Activated CD4-positive, CD25-positive, alpha-beta regulatory T cell treated with anti-CD3 and anti-CD28 coated beads, Interleukin-2, amount 50 U/mL, for 16 hours (primary cell): ENCODE measurements around the gene BLNK.

ENCODE experiments used
- DNase-seq: peaks from one replicate; pipeline ENCODE4 v3.0.0-alpha.2; 2020; ENCODE audit warnings: low read depth, low spot score

BLNK gene

DNA sequence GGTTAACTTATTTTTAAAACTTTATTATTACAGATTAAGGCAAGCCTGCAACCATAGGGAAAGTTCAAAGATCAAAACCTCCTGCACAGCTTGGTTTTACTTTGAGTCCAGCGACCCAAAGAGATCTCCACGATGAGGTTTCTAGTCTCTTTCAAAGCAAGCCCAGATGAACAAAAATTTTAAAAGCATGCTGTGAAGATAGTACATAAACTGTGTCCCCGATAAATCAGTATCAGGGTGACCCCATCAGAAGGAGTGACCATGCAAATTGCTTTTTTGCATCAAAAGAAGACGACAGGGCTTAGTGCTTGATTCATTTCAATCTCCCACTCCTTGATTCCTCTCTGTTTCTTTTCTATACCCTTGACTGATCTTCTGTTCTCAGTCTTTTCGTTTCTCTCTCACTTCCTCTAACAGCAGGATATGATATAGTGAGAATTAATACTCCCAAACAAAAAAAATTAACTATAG is 16.8 kb upstream of the BLNK start:
- DNase-seq, result no peak

DNA sequence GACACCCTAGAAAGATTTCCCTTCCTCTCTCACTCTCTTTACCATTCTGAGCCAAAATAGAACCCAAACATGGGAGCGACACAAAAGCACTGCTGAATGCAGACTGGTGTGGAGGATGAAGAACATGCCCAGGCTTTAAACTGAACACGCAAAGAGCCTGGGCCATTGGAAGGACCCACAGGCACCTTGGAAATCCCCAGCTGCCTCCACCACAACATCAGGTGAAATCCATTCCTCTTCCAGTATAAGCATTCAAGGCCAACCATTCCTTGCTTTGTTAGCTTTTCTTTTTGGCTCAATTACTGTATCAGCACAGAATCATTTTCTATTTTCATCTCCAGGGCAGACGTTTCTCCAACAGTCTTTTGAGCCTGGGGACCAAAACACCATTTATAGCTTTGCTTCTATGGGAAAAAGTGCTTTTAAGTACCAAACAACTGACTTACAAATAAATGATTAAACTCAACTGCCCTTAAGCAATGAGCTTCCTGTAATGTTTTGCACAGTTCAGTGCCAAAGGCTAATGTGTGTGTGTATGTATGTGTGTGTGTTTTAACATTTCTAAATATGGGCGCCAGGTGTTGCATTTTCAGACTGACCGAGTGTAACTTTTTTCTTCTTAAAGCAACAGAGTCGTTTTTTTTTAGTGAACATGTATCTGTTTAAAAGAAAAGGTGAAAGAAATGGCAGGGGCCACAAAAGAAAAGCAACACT is 16.2 kb upstream of the BLNK start:
- DNase-seq, result no peak

GRCh38 chr10:96285331-96285752 is 14.0 kb upstream of the BLNK start:
- no peak for DNase-seq

DNA sequence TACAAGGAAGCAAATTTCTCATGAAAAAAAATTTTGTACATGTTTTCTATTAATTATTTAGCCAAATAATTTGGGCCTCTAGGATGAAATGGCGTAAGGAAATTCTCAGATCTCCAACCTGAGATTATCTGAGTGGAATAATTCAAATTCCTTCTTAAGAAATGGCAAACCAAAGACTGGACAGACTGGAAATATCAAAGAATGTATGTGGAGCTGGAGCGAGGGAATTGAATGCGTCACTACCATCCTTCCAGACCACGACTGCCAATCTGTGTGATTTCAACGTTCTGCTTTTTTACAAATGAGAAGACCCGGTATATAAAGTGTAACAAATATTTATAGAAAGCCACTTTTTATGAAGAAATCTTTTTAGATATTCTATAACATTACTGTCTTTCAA is 12.4 kb upstream of the BLNK start:
- DNase-seq, result no peak

DNA sequence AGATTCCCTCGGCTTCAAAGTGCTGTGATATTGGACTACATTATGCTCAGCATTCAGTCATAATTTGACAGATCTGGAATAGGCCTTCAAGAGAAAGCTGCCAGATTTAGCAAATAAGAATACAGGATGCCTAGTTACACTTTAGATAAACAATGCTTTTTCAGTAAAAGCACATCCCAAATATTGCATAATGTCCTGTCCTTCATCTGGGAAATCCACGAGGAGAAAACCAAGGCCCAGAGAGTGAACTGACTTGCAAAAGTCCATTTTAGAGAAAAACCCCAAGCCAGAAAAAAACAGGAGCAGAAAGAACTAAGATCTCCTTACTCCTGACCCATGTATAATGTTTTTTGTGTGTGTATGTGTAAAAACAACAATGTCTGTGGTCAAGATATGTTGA is 12.0 kb upstream of the BLNK start:
- DNase-seq, result no peak

- no peak for DNase-seq
These were observed 10.2 kb upstream of the BLNK start for GRCh38 chr10:96281444-96282029.

GRCh38 chr10:96280859-96281258 is 9.5 kb upstream of the BLNK start:
- DNase-seq, result no peak

- DNase-seq, result no peak
These were observed 7.8 kb upstream of the BLNK start for GRCh38 chr10:96279191-96279641.

DNA sequence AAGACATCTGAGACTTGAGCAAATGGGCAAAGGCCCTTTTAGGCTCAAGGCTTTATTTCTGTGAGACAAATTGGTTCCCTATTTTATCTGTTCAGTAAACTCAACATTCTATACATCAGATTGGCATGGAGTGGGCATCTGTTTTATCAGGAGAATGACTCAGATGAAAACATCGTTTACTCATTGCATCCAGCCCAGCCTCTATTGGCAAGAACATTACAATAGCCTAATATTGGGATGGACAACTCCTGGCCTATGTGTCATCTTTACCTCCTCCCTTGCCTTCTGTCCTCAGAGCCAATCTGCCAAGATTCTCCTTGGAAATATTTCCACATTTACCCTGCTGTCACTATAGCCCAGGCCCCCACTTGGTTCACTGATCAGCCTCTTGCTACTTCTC is 5.5 kb upstream of the BLNK start:
- DNase-seq, result no peak

DNA sequence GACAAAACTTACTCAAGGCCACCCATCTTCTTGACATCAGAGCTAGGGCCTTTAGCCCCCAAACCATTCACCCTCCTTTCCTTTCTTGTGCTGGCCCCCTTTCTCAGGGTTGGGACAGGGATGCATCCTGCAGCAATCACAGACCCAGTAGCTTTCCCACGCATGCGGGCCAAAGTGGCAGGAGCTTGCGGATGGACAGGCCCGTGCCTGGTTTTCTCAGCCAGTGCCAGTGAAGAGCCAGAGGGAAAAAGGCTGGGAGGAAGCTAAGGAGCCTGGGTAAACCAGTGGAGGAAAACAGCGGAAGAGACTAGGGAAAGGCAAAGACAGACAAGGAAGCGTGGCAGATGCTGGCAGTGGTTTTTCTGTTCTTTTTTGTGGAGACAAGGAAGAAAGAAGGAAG is 5.1 kb upstream of the BLNK start:
- DNase-seq, result no peak

- DNase-seq, result no peak
These were observed 4.5 kb upstream of the BLNK start for GRCh38 chr10:96275685-96276418.

DNA sequence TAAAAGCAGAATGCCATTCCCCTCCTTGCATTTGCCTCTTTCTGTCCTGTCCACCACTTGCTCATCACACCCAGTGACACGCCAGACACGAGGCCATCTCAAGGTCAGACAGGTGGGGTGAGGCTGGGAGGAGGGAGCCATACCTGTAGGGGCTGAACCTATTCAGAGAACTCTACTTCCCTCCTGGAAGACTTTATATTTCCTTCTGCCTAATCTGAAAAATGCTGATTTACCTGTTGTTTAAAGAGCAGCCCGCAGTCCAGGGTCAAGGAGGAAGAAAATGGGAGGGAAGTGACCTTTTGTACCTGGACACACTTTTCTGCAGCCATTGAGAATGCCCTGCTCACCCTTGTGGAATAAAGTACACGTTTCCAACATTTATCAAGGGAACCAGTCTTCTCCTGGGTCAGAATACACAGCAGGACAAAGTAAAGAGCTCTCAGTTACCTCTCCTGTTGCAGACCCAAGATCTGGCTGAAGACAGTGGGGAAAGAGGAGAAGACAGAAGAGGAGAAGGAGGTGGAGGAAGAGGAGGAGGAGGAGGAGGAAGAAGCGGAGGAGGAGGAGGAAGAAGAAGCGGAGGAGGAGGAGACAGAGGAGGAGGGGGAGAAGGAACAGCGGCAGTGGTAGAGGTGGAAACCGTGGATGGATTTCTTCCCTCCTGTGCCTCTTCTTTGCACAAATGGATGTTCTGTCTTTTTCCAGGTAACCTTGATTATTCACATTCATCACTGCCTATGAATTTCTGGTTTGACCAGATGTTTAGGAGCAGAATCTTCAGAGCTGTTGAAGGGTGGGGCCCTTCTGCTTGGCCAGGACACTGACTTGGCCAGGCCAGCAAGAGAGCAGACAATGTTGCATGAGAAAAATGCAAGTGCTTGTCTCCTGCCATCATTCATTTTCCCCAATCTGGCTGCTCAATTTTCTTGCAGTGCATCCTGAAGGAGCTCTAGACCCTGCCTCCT is 1.2 kb upstream of the BLNK start:
- no peak for DNase-seq

GRCh38 chr10:96270571-96270970 is 798 bp downstream of the BLNK start:
- no peak for DNase-seq

DNA sequence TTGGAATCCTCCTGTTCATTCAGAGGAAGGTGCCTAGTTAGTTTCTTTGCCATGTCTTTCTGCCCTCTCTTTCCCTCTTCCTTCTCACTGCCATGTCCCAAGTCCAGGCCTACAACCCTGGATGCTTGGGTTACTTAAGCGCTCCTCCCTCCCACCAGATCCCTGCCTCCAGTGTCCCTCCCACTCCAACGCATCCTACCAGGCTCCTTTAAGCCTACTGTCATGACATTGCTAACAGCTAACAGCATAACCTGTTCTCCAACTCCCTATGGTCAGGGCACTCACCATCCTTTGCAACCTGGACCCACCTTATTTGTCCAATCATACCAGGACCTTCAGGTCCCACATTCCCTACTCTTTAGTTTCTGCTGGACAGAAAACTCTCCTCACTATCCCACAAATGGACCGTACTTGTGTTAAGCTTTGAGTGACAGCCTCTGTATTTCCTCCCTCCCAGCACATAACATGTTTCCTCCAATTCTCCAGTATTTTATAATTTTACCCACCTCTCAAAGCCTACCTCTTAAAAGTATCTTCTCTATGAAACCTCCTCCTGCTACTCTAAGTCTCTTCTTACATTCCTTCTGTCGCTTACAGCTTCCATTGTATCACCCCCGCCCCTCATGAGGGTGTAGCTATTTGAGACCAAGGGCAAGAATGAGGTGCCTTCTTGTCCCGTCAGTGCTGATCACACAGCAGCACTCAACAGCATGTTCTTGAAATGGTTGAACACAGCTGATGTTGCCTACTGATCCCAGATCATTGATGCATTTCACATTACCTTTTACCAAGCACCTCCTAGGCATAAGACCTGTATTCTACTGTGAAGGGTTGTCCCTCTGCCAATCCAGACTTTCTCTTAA is 1.7 kb downstream of the BLNK start:
- DNase-seq, result no peak

DNA sequence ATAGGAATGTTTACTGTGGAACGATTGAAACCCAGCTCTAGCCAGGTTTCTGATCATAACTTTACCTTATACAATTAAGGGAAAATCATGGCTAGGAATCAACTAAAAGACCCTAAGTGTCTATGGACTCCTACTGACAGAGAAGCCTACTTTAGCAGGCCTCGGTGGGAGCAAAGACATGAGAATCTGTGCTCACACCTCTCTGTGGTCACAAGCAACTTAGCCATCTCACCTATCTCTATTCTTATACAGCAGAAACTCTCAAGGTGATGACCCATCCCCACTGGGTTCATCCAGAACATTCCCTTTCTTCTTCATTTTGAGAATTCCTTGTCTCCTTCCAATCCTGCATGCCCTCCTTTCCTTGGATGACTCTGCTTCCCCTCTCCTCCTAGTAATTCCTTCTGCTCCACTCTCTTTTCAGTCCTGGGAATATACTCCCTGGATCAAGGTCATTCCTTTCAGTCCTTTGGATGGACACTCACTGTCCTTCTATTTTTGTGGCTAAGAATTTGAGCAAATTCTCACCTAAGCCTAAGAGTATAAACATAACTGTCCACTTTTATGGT is 2.9 kb downstream of the BLNK start:
- DNase-seq, result no peak

- DNase-seq, result no peak
These were observed 4.1 kb downstream of the BLNK start for GRCh38 chr10:96267234-96267705.

DNA sequence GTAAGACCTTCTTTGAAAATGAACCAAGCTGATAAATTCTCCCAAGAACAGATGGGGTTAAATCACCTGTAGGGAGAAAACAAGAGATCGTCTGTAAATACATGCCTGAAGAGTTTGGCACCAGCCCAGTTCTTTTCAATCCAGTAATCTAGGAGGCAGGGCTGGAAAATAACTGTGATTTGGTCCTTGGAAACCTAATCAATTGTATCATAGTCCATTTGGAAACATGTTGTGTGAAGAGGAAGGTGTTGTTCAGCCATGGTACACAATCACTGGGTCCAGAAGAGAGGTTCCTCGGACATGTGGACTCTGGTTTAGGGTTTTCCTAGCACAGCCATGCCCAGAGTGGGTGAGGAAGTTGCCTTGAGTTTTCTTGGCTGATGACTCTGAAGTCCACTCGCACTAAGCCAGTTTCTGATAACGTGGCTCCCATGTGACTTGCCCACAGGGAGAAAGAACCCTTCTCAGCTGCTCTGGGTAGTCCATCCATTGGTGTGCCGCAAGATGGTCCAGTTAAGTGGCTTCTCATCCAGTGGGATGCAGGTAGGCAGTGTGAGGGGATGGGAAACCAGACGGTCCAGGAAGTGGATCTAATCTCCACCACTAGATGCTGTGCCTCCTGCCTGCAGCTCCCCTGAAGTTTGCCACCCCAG is 5.1 kb downstream of the BLNK start:
- no peak for DNase-seq

- no peak for DNase-seq
These were observed 6.4 kb downstream of the BLNK start for GRCh38 chr10:96264938-96265337.

GRCh38 chr10:96263669-96264068 is 7.7 kb downstream of the BLNK start:
- no peak for DNase-seq

DNA sequence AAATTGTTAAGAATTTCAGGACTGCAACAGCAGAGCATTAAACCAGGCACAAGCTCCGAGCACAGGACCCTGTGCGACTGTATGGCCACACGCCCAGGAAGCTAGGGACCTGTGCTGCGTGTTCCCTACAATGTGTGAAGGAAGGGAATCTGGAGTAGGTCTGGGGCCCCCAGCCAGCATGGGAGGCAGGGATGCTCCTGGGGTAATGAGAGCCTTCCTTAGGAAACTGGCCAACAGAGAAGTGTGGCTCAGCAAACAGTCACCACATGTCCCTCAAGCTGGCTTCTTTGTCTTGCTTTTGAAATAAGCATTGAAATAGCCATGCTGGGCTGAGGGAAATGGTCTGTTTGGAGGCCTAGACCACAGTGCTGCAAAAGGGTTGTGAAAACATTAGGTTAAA is 8.2 kb downstream of the BLNK start:
- no peak for DNase-seq
